ENCODE measurements around the gene BANF2.
"Not testable (repeated sequence)": the region's sequence is repeated elsewhere in the genome, so short reads cannot be mapped to it uniquely, and the experiment has no call there.

Gene BANF2

GRCh38 chr20:17775600-17775999 lies 75.8 kb downstream of the BANF2 start:
- ChIA-PET POLR2A (no interaction called here), CTCF (no interaction called here)
- DNase-seq (ENCODE audit: extremely low spot score), result no peak
- TF ChIP-seq ELF4 (IDR thresholded peaks at IDR 0.05) (no peak), BHLHE40 (IDR thresholded peaks at IDR 0.05; ENCODE audit: borderline replicate concordance) (no peak), HDGF (IDR thresholded peaks at IDR 0.05; ENCODE audit: borderline replicate concordance) (no peak), CTBP1 (IDR thresholded peaks at IDR 0.05; ENCODE audit: borderline replicate concordance) (no peak), FOXM1 (IDR thresholded peaks at IDR 0.05; ENCODE audit: borderline replicate concordance) (no peak)

- POLR2A ChIA-PET, result no interaction called here
- no peak for TF ChIP-seq TARDBP (IDR thresholded peaks at IDR 0.05)
- CTCF ChIA-PET, result no interaction called here
- DNase-seq (ENCODE audit: extremely low spot score), result no peak
Measured at GRCh38 chr20:17776551-17776950, 76.8 kb downstream of the BANF2 start.

- POLR2A ChIA-PET; CTCF ChIA-PET; DNase-seq (ENCODE audit: extremely low spot score): not testable (repeated sequence)
Measured at GRCh38 chr20:17779011-17779410, 79.2 kb downstream of the BANF2 start.

- ChIA-PET POLR2A (no interaction called here), CTCF (no interaction called here)
- TF ChIP-seq PKNOX1 (IDR thresholded peaks at IDR 0.05) (no peak), BHLHE40 (IDR thresholded peaks at IDR 0.05; ENCODE audit: borderline replicate concordance) (no peak), SP1 (IDR thresholded peaks at IDR 0.05) (no peak), ZNF384 (IDR thresholded peaks at IDR 0.05) (no peak), ARNT (IDR thresholded peaks at IDR 0.05) (no peak), SUZ12 (IDR thresholded peaks at IDR 0.05) (no peak), FOXA1 (IDR thresholded peaks at IDR 0.05) (no peak), L3MBTL2 (conservative IDR thresholded peaks at IDR 0.05) (no peak), FOXM1 (IDR thresholded peaks at IDR 0.05; ENCODE audit: borderline replicate concordance) (no peak), NFRKB (IDR thresholded peaks at IDR 0.05) (no peak), LEF1 (IDR thresholded peaks at IDR 0.05; ENCODE audit: borderline replicate concordance) (no peak)
- no peak for DNase-seq (ENCODE audit: extremely low spot score)
Measured at GRCh38 chr20:17782768-17783167, 83.0 kb downstream of the BANF2 start.

- no peak for TF ChIP-seq BHLHE40 (IDR thresholded peaks at IDR 0.05; ENCODE audit: borderline replicate concordance)
- TF ChIP-seq ZNF384 (IDR thresholded peaks at IDR 0.05), result no peak
- TF ChIP-seq HDGF (IDR thresholded peaks at IDR 0.05; ENCODE audit: borderline replicate concordance), result no peak
- ChIA-PET POLR2A (no interaction called here), CTCF (no interaction called here)
- DNase-seq (ENCODE audit: extremely low spot score), result no peak
Measured at GRCh38 chr20:17783671-17784070, 83.9 kb downstream of the BANF2 start.

GRCh38 chr20:17785007-17785406 lies 85.2 kb downstream of the BANF2 start:
- CTCF ChIA-PET, result no interaction called here
- TF ChIP-seq SP1 (IDR thresholded peaks at IDR 0.05) (no peak), BHLHE40 (IDR thresholded peaks at IDR 0.05; ENCODE audit: borderline replicate concordance) (no peak), ZNF384 (IDR thresholded peaks at IDR 0.05) (no peak)
- POLR2A ChIA-PET, result no interaction called here
- no peak for DNase-seq (ENCODE audit: extremely low spot score)
